Coronary artery (tissue), 2 donors: ENCODE data around the gene DNAJB6.

ENCODE experiments used
- DNase-seq: peaks from one replicate; pipeline ENCODE4 v3.0.0-alpha.2; 2017; ENCODE audit warnings: low spot score
- H3K27ac ChIP-seq, 2 donors: fragments of 200-600 bp; sonication (generic); one replicate each; pipeline ENCODE4 v1.5.1; 2016 to 2019
- H3K4me3 ChIP-seq: fragments of 200-600 bp; sonication (generic); 2 replicates; pipeline ENCODE4 v1.5.1; 2016; ENCODE audit warnings: mild to moderate bottlenecking, moderate library complexity
- TF ChIP-seq, protein P1 (sequence below): fragments of 200-600 bp; sonication (generic); IDR thresholded peaks from one replicate; pipeline ENCODE4 v1.5.1; 2019; ENCODE audit warnings: antibody characterized with exemption

The DNAJB6 gene

DNA sequence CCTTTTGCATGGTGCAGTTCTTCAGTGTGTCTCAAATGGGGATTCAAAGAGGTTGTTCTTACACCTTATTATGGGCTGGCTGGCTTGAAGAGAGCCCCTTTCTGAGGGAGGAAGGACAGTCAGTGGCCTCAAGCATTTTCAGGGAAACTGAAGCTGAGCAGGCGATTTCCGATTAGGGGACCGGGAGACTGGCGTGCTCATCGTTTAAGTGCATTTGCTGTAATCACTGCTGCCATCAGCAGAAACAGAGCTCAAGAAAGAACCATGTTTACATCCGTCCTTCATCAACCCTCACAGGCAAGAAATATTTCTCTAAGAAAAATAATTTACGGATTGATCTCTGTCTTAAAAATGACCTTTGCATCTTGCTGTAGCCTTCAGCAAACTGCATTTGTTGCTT, 32.2 kb downstream of the DNAJB6 start:
- DNase-seq, result no peak
- H3K4me3 ChIP-seq, result no peak overlapping the region
- TF ChIP-seq, protein P1, sequence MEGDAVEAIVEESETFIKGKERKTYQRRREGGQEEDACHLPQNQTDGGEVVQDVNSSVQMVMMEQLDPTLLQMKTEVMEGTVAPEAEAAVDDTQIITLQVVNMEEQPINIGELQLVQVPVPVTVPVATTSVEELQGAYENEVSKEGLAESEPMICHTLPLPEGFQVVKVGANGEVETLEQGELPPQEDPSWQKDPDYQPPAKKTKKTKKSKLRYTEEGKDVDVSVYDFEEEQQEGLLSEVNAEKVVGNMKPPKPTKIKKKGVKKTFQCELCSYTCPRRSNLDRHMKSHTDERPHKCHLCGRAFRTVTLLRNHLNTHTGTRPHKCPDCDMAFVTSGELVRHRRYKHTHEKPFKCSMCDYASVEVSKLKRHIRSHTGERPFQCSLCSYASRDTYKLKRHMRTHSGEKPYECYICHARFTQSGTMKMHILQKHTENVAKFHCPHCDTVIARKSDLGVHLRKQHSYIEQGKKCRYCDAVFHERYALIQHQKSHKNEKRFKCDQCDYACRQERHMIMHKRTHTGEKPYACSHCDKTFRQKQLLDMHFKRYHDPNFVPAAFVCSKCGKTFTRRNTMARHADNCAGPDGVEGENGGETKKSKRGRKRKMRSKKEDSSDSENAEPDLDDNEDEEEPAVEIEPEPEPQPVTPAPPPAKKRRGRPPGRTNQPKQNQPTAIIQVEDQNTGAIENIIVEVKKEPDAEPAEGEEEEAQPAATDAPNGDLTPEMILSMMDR, result no peak

DNA sequence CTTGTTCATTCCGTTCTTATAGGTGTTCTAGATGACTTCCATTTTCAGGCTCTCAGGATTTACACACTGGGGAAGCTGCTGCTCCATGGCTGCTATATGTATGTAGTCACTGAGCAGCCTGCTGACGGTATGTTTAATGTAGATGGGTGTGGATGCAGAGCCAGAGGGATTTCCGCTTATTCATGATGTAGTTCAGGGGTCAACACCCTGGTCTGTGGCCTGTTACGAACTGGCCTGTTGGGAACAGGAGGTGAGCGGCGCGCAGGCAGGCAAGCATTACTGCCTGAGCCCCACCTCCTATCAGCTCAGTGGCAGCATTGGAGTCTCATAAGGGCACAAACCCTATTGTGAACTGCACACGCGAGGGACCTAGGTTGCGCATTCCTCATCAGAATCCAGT, 33.9 kb downstream of the DNAJB6 start:
- Histone ChIP-seq H3K4me3 (no peak overlapping the region), H3K27ac (no peak overlapping the region)
- DNase-seq, result no peak
- TF ChIP-seq, protein P1, result no peak

More for the DNA sequence above, 32.2 kb downstream of the DNAJB6 start:
- H3K27ac ChIP-seq, result no peak overlapping the region

DNA sequence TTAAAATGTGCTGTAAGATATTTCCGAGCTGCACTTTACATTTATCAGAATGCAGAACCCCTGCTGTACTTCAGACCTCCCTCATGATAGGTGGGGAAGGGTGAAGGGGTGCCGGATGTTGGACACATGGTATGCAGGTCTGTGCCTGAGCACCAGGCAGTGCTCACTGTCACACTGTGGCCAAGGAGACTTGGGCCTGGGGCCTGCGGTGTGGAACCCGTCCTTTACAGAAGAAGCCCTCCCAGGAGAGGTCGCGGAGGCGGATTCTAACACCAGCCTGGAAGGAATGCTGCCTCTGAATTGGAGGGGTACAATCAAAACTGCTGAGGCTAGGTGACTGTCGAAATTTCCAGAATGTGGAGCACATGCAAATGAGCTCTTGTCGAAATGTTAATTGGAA, 34.5 kb downstream of the DNAJB6 start:
- DNase-seq, result no peak
- Histone ChIP-seq H3K27ac (no peak overlapping the region), H3K4me3 (no peak overlapping the region)
- TF ChIP-seq, protein P1, result no peak

DNA sequence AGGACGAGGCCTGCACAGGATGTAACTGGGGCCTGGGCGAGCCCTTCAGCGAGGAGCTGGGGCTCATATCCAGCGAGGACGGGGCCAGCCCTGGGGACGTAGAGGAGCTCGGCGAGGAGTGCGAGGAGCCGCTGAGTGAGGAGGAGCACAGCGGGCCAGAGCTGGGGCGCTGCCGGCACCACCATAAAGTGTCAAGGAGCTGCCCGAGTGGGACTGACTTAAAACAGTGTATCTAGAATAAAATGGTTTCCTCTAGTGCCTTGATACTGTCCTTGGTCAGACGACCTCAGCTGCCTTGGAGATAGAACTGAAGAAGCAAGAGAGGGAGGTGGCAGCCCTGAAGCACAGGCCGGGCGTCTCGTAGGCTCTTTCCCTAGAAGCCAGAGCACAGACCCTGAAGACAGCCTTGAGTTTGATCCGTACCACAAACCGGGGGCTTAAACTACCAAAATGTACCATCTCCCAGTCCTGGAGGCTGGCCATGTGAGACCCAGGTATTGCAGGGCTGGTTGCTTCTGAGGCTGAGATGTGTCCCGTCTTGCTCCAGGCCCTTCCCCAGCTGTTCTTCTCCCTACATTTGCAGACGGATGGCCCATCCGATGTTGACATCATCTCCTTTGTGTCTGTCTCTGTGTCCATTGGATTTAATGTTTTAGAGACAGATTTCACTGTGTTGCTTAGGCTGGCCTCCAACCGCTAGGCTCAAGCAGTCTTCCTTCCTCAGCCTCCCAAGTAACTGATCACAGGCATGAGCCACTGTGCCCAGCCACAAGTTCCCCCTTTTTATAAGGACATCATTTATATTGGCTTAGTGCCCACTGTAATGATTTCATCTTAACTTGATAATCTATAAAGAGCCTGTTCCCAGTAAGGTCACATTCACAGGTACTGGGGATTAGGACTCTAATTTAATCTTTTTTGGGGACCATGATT, 35.8 kb downstream of the DNAJB6 start:
- TF ChIP-seq, protein P1, result no peak
- H3K4me3 ChIP-seq, result no peak overlapping the region
- no peak for DNase-seq
- no peak overlapping the region for H3K27ac ChIP-seq

DNA sequence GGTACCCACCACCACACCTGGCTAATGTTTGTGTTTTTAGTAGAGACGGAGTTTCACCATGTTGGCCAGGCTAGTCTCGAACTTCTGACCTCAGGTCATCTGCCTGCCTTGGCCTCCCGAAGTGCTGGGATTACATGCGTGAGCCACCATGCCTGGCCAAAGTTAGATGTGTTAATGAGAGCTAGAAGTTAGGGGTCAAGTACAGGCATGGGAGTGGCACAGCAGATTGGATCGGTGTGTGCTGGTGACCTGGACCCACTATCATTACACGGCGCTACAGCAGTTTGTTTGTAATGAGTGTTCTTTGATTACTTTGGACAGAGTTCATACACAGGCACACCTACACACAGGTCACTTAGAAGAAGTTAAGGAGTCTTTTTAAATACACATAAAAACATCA, 36.7 kb downstream of the DNAJB6 start:
- TF ChIP-seq, protein P1, result no peak
- no peak for DNase-seq
- Histone ChIP-seq H3K27ac (no peak overlapping the region), H3K4me3 (no peak overlapping the region)

DNA sequence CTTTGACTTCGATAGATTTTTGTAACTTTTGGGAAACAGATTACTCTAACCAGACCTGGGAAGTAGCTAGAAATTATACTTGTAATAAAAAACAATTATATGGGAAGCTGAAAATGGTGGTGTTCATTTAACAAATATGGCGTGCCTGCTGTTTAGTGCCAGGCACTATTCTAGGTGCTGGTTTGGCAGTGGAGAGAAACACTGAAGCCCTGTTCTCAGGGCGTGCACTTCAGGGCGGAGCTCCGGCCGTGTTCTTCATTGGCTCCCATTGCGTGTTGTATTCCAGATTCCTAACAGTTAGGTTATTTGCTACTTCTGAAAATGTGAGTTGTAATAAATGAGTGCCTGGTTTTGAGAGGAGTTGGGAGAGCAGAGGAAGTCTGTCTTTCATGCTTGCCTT, 38.6 kb downstream of the DNAJB6 start:
- TF ChIP-seq, protein P1, result no peak
- H3K27ac ChIP-seq, result no peak overlapping the region
- DNase-seq, result no peak
- no peak overlapping the region for H3K4me3 ChIP-seq
